ENCODE measurements around the gene CHST7. TPM values are rescaled to one million over a fixed set of nuclear protein-coding genes. Genes with fewer than 3 reads are reported as not detected.

The CHST7 gene
- total and polyA plus RNA-seq, 10 of the 15 experiments (the other 5 are each of a cell fraction or from before 2014, with no cell fraction given): 0.58 to 11.0 (median 5.4) TPM

DNA sequence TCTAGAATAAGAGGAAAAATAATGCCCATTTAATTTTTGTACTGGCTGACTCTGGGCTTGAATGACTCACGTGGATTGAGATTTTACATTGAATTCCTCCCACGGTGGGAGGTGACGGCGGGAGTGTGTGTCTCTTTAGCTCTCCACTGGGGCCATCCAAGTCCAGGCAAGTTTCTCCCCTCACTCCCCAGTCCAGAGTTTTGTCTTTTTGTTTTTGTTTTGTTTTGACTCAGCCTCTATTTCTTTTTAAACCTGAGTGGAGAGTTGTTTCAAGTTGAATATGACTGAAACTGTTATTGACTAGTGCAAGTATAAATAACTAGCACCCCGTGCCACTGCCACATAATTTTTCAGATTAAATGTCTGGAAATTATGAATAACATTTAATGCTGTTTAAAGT, 13.6 kb downstream of the CHST7 start:
- no peaks in the 10 kb centered on the region; the same call in 1 of the 2 replicates for H4K20me1 ChIP-seq (ENCODE audit: control insufficient read depth, insufficient read depth)
- CTCF ChIA-PET: interaction anchor here (1.1 to 3.4 kb wide), 4 partner anchors 10 to 106 kb away, joined by 4 to 19 read pairs (median 8); no protein-coding TSS in a partner anchor
- H3K27me3 ChIP-seq (replicated peaks in 1 of 2; ENCODE audit: control insufficient read depth in 2 of 2, insufficient read depth in 2 of 2, low read length in 1 of 2): no peaks in the 10 kb centered on the region
- H3K27ac ChIP-seq (ENCODE audit: control insufficient read depth, insufficient read depth): peak overlapping the region; percentile 43; the same call in 1 of the 2 replicates
- no peaks in the 10 kb centered on the region; a peak in 1 of 4 replicates for H3K36me3 ChIP-seq (ENCODE audit: control insufficient read depth in 2 of 2, insufficient read depth in 2 of 2, low read length in 1 of 2)
- H3K9me3 ChIP-seq (replicated peaks; ENCODE audit: control insufficient read depth, insufficient read depth, low read length): no peaks in the 10 kb centered on the region; the same call in 2 of the 3 replicates
- ATAC-seq: peak; percentile 86
- RAD21 ChIA-PET (ENCODE audit: unreplicated experiment): interaction anchor here (0.8 to 3.6 kb wide), 10 partner anchors 10 to 207 kb away, joined by 3 to 22 read pairs (median 5); no protein-coding TSS in a partner anchor
- in situ Hi-C loops (cut with MboI): no loop called here
- no peak overlapping the region for H3K9ac ChIP-seq (ENCODE audit: control insufficient read depth, insufficient read depth, low read length)
- intact Hi-C loops (cut with micrococcal nuclease; ENCODE audit: unreplicated experiment): no loop called here
- SMC1A ChIA-PET (ENCODE audit: uncharacterized antibody, unreplicated experiment): interaction anchor here (0.7 to 3.2 kb wide), 11 partner anchors 8 to 96 kb away, joined by 3 to 16 read pairs (median 8); no protein-coding TSS in a partner anchor
- peaks cover 15% of the 10 kb centered on the region for H3K79me2 ChIP-seq (ENCODE audit: control insufficient read depth, insufficient read depth, low read length)
- FAIRE-seq: peak; percentile 23
- peak; percentile 55 for DNase-seq (ENCODE audit: low read depth, low spot score)
- no peak overlapping the region for H3K4me3 ChIP-seq
- H3K4me1 ChIP-seq (ENCODE audit: control insufficient read depth, insufficient read depth, low read length): peaks cover 21% of the 10 kb centered on the region
- peak overlapping the region; percentile 62; the same call in 1 of the 2 replicates for H3K4me2 ChIP-seq (ENCODE audit: control insufficient read depth, insufficient read depth)
- POLR2A ChIA-PET: interaction anchor here (1.1 to 2.1 kb wide), 5 partner anchors 11 to 49 kb away, joined by 3 to 8 read pairs (median 4); no protein-coding TSS in a partner anchor
- H2AFZ ChIP-seq (ENCODE audit: control insufficient read depth, low read depth, low read length): no peak overlapping the region
- no TSS peak for BruUV-seq (replicated peaks)
- under 1% methylated on average over 5 of the region's 5 CpGs for WGBS (ENCODE audit: insufficient coverage, insufficient replicate concordance, low lambda C conversion rate, missing lambda C conversion rate)
- peak; percentile 32; the same call in 1 of the 2 replicates for TF ChIP-seq IKZF1 (conservative IDR thresholded peaks at IDR 0.05)
- TF ChIP-seq RELB (IDR thresholded peaks at IDR 0.05; ENCODE audit: low read depth): peak; percentile 61; the same call in 1 of the 2 replicates
- no peak for TF ChIP-seq ESRRA (IDR thresholded peaks at IDR 0.05; ENCODE audit: low read length)
- no peak for TF ChIP-seq MLLT1 (IDR thresholded peaks at IDR 0.05)
- peak; percentile 45; the same call in 1 of the 2 replicates for TF ChIP-seq NFIC (IDR thresholded peaks at IDR 0.05; ENCODE audit: low read depth, low read length)
- TF ChIP-seq USF2 (IDR thresholded peaks at IDR 0.05; ENCODE audit: borderline replicate concordance, low read depth, low read length): no peak
- TF ChIP-seq BHLHE40 (IDR thresholded peaks at IDR 0.05; ENCODE audit: borderline replicate concordance in 1 of 2, low read depth in 2 of 2, low read length in 1 of 2): peak; percentile 51 to 54; a peak in 3 of 4 replicates
- TF ChIP-seq JUND (IDR thresholded peaks at IDR 0.05; ENCODE audit: low read depth, low read length): peak; percentile 82
- peak; percentile 41; the same call in 1 of the 2 replicates for TF ChIP-seq RUNX3 (IDR thresholded peaks at IDR 0.05; ENCODE audit: low read length)
- peak; percentile 33; the same call in 1 of the 2 replicates for TF ChIP-seq MTA3 (IDR thresholded peaks at IDR 0.05; ENCODE audit: borderline replicate concordance, low read length)
- TF ChIP-seq RFX5 (IDR thresholded peaks at IDR 0.05; ENCODE audit: low read depth, low read length): no peak
- TF ChIP-seq CREB1 (IDR thresholded peaks at IDR 0.05; ENCODE audit: low read depth): no peak
- TF ChIP-seq ETV6 (conservative IDR thresholded peaks at IDR 0.05 in 1 of 2, IDR thresholded peaks at IDR 0.05 in 1 of 2; ENCODE audit: borderline replicate concordance in 1 of 2, low read depth in 1 of 2): 0 out of 4 replicates have a peak, but pooled peaks of 1 of the 2 experiments have one; percentile 16
- TF ChIP-seq, protein P1, sequence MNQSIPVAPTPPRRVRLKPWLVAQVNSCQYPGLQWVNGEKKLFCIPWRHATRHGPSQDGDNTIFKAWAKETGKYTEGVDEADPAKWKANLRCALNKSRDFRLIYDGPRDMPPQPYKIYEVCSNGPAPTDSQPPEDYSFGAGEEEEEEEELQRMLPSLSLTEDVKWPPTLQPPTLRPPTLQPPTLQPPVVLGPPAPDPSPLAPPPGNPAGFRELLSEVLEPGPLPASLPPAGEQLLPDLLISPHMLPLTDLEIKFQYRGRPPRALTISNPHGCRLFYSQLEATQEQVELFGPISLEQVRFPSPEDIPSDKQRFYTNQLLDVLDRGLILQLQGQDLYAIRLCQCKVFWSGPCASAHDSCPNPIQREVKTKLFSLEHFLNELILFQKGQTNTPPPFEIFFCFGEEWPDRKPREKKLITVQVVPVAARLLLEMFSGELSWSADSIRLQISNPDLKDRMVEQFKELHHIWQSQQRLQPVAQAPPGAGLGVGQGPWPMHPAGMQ (IDR thresholded peaks at IDR 0.05; ENCODE audit: borderline replicate concordance): no peak
- TF ChIP-seq MEF2A (IDR thresholded peaks at IDR 0.05; ENCODE audit: insufficient read depth, low read depth, low read length): peak; percentile 71; the same call in 1 of the 2 replicates

Data from GM12878 (cell line).